ENCODE measurements around the gene TMEM215. TPM values are rescaled to one million over a fixed set of nuclear protein-coding genes. Genes with fewer than 3 reads are reported as not detected.

The TMEM215 gene
- total RNA-seq, 6 donors from 2014 or later: not detected

DNA sequence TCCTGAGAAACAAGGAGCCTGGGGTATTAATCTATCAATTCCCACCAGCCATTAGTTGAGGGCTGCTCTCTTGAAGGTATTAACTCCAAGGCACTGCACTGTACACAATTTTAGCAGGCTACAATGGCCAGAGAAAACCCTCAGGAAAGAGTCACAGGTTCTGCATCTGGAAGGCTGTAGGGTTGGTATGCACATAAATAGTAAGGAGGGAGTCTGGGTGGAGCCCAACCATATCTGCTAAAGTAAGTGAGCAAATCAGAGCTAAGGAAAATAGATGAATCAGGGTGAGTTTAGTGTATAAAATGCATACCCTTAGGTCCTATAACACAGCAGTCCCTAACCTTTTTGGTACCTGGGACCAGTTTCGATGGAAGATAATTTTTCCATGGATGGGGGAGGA is 18.2 kb downstream of the TMEM215 start:
- no peak for ATAC-seq (ENCODE audit: low FRiP score in 2 of 2)
- 74 to 79% methylated on average over 1 of the region's 1 CpG for WGBS, 2 donors
- no peak for TF ChIP-seq EP300 (IDR thresholded peaks at IDR 0.05)
- TF ChIP-seq POLR2A (IDR thresholded peaks at IDR 0.05): no peak
- no peak for TF ChIP-seq POLR2AphosphoS5 (IDR thresholded peaks at IDR 0.05)
- TF ChIP-seq, protein P1, sequence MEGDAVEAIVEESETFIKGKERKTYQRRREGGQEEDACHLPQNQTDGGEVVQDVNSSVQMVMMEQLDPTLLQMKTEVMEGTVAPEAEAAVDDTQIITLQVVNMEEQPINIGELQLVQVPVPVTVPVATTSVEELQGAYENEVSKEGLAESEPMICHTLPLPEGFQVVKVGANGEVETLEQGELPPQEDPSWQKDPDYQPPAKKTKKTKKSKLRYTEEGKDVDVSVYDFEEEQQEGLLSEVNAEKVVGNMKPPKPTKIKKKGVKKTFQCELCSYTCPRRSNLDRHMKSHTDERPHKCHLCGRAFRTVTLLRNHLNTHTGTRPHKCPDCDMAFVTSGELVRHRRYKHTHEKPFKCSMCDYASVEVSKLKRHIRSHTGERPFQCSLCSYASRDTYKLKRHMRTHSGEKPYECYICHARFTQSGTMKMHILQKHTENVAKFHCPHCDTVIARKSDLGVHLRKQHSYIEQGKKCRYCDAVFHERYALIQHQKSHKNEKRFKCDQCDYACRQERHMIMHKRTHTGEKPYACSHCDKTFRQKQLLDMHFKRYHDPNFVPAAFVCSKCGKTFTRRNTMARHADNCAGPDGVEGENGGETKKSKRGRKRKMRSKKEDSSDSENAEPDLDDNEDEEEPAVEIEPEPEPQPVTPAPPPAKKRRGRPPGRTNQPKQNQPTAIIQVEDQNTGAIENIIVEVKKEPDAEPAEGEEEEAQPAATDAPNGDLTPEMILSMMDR (IDR thresholded peaks at IDR 0.05): no peak

DNA sequence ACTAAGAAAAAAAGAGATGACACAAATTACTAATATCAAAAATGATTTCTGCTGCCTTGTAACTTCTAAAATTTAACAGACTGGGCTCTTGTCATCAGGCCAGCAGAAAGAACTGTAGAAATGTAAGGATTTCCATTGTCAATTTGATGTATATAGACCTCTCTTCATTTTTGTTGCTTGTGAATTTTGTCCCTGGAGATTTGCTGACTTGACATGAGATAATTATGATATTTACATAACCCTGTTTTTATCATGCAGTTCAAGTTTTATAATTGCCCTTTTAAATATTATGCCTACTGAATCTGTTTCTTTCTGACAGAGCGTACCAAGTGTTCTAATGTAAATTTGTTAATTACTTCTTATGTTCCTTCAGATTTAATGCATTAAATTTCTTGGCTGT is 23.9 kb downstream of the TMEM215 start:
- Histone ChIP-seq H3K4me3 (no peak overlapping the region), H3K4me1 (no peaks in the 10 kb centered on the region), H3K27me3 (no peaks in the 10 kb centered on the region), H3K9me3 (peaks cover 0 to 5% (median 2%) of the 10 kb centered on the region in 4 donors), H3K27ac (no peak overlapping the region), H3K36me3 (no peaks in the 10 kb centered on the region)
- ATAC-seq (ENCODE audit: low FRiP score in 2 of 2): no peak
- WGBS, 2 donors: 81 to 90% methylated on average over 1 of the region's 1 CpG
- TF ChIP-seq POLR2AphosphoS5 (IDR thresholded peaks at IDR 0.05) (no peak), POLR2A (IDR thresholded peaks at IDR 0.05) (no peak), EP300 (IDR thresholded peaks at IDR 0.05) (no peak)
- TF ChIP-seq, protein P1 (IDR thresholded peaks at IDR 0.05): no peak
- DNase-seq: no peak

More for the DNA sequence above, 18.2 kb downstream of the TMEM215 start:
- Histone ChIP-seq H3K9me3 (peaks cover 0 to 3% (median under 1%) of the 10 kb centered on the region in 4 donors), H3K27me3 (no peaks in the 10 kb centered on the region), H3K36me3 (no peaks in the 10 kb centered on the region), H3K4me3 (no peak overlapping the region), H3K4me1 (no peaks in the 10 kb centered on the region), H3K27ac (no peak overlapping the region)
- no peak for DNase-seq

DNA sequence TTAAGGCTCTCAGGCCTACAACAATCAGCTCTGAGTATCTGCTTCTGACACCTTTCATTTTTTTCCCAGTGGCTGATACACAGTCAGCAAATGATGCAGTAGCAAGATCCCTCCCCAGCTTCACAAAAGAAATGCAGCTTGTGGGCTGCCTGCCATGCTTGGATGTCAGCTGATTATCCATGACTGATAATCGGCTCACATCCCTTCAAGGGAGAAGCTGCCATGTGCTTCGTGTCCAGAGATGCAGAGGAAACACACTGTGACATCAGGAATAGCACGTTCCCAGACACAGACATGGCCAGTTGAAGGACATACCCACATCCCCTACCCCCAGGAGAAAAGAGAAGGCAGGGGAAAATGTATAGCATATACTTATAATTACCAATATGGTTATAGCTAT is 27.9 kb downstream of the TMEM215 start:
- no peaks in the 10 kb centered on the region for H3K36me3 ChIP-seq
- TF ChIP-seq EP300 (IDR thresholded peaks at IDR 0.05): no peak
- TF ChIP-seq, protein P1 (IDR thresholded peaks at IDR 0.05): no peak
- TF ChIP-seq POLR2AphosphoS5 (IDR thresholded peaks at IDR 0.05): no peak
- TF ChIP-seq POLR2A (IDR thresholded peaks at IDR 0.05): no peak
- no peak for ATAC-seq (ENCODE audit: low FRiP score in 2 of 2)
- WGBS, 2 donors: 52 to 53% methylated on average over 3 of the region's 3 CpGs
- no peak for DNase-seq
- no peak overlapping the region for H3K4me3 ChIP-seq
- H3K27me3 ChIP-seq: no peaks in the 10 kb centered on the region
- no peak overlapping the region for H3K27ac ChIP-seq
- H3K9me3 ChIP-seq: peaks cover 0 to 5% (median 0%) of the 10 kb centered on the region in 4 donors
- H3K4me1 ChIP-seq: no peaks in the 10 kb centered on the region

DNA sequence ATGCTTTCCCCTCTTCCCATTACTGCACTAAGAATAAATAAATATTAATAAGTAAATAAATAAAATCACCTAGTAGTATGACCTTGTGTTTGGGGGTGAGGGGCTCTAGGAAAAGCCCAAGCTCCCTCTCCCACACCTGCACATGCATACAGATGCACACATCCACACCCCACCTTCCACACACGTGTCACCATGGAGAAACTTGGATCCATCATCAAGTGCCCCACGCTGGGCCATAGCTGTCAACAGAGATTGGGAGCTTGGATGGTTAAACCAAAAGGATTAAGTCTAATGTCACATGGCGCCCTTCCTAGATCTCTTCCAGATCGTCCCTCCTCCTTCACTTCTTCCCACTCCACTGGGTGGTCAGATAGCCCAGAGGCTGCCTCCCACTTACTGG is 37.0 kb downstream of the TMEM215 start:
- TF ChIP-seq EP300 (IDR thresholded peaks at IDR 0.05) (no peak), POLR2A (IDR thresholded peaks at IDR 0.05) (no peak), POLR2AphosphoS5 (IDR thresholded peaks at IDR 0.05) (no peak)
- TF ChIP-seq, protein P1 (IDR thresholded peaks at IDR 0.05): no peak

DNA sequence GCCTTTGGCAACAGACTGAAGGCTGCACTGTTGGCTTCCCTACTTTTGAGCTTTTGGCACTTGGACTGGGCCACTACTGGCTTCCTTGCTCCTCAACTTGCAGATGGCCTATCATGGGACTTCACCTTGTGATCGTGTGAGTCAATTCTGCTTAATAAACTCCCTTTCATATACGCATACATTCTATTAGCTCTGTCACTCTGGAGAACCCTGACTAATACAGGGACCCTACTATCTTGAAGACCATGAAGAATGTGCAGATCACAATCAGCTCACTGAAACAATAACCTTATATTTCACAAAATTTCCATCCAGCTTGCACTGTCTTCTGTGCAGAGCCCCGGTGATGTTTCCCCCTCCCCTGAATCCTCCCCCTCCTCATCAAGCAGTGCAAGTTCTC is 39.8 kb downstream of the TMEM215 start:
- no peaks in the 10 kb centered on the region for H3K9me3 ChIP-seq
- no peak for ATAC-seq (ENCODE audit: low FRiP score in 2 of 2)

More for the DNA sequence above, 37.0 kb downstream of the TMEM215 start:
- H3K4me3 ChIP-seq: no peak overlapping the region
- 63 to 78% methylated on average over 4 of the region's 4 CpGs for WGBS, 2 donors
- ATAC-seq (ENCODE audit: low FRiP score in 2 of 2) (no peak), DNase-seq (no peak)
- no peaks in the 10 kb centered on the region for H3K4me1 ChIP-seq
- H3K36me3 ChIP-seq: no peaks in the 10 kb centered on the region
- H3K27me3 ChIP-seq: no peaks in the 10 kb centered on the region
- H3K9me3 ChIP-seq: no peaks in the 10 kb centered on the region
- no peak overlapping the region for H3K27ac ChIP-seq

More for the DNA sequence above, 39.8 kb downstream of the TMEM215 start:
- WGBS, 2 donors: 84 to 95% methylated on average over 3 of the region's 3 CpGs
- Histone ChIP-seq H3K4me3 (no peak overlapping the region), H3K27ac (no peak overlapping the region), H3K4me1 (no peaks in the 10 kb centered on the region), H3K36me3 (no peaks in the 10 kb centered on the region), H3K27me3 (no peaks in the 10 kb centered on the region)
- TF ChIP-seq POLR2A (IDR thresholded peaks at IDR 0.05): no peak
- DNase-seq: no peak
